ENCODE results near the gene HAPLN3. TPM values are rescaled to one million over a fixed set of nuclear protein-coding genes. Genes with fewer than 3 reads are reported as not detected.

Gene HAPLN3
- total RNA-seq, 2 experiments from 2014 or later, result 103 to 105 TPM

DNA sequence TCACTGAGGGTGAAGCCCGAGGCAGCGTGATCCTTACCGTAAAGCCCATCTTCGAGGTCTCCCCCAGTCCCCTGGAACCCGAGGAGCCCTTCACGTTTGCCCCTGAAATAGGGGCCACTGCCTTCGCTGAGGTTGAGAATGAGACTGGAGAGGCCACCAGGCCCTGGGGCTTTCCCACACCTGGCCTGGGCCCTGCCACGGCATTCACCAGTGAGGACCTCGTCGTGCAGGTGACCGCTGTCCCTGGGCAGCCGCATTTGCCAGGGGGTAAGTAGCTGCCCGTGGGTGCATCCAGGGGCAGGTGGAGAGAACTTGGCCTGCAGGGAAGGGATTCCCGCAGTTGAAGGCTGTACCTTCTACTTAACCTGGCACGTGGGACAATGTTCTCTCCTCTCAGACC is 49.7 kb downstream of the HAPLN3 start:
- H3K9me3 Mint-ChIP-seq, result no peaks in the 10 kb centered on the region
- H3K27ac Mint-ChIP-seq, result no peak overlapping the region
- CTCF ChIA-PET, result no interaction called here
- no peaks in the 10 kb centered on the region for H3K36me3 Mint-ChIP-seq (ENCODE audit: low read depth)
- H3K27me3 Mint-ChIP-seq (ENCODE audit: low read depth), result no peaks in the 10 kb centered on the region
- intact Hi-C loops (cut with micrococcal nuclease), result no loop called here
- peaks cover 10% of the 10 kb centered on the region for H3K4me1 Mint-ChIP-seq (ENCODE audit: low read depth)
- no peak overlapping the region for H3K4me3 Mint-ChIP-seq
- DNase-seq, result no peak

- Mint-ChIP-seq H3K27ac (no peak overlapping the region), H3K4me1 (ENCODE audit: low read depth) (peaks cover 10% of the 10 kb centered on the region), H3K9me3 (no peaks in the 10 kb centered on the region), H3K4me3 (no peak overlapping the region), H3K36me3 (ENCODE audit: low read depth) (no peaks in the 10 kb centered on the region), H3K27me3 (ENCODE audit: low read depth) (no peaks in the 10 kb centered on the region)
- peak; percentile 15 for DNase-seq
- CTCF ChIA-PET, result no interaction called here
- intact Hi-C loops (cut with micrococcal nuclease), result no loop called here
Measured at GRCh38 chr15:88844749-88845386, 50.5 kb downstream of the HAPLN3 start.

DNA sequence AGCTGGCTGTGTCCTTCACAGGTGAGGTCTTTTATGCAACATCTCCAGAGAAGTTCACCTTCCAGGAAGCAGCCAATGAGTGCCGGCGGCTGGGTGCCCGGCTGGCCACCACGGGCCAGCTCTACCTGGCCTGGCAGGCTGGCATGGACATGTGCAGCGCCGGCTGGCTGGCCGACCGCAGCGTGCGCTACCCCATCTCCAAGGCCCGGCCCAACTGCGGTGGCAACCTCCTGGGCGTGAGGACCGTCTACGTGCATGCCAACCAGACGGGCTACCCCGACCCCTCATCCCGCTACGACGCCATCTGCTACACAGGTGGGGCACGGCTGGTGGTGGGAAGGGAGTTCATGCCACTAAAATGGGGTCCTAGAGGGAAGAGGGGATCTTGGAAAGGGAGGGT is 52.0 kb downstream of the HAPLN3 start:
- H3K4me3 Mint-ChIP-seq, result no peak overlapping the region

GRCh38 chr15:88842156-88842555 is 53.2 kb downstream of the HAPLN3 start:
- no peak overlapping the region for H3K27ac Mint-ChIP-seq
- no peaks in the 10 kb centered on the region for H3K36me3 Mint-ChIP-seq (ENCODE audit: low read depth)
- CTCF ChIA-PET, result no interaction called here
- no peak overlapping the region for H3K4me3 Mint-ChIP-seq
- H3K27me3 Mint-ChIP-seq (ENCODE audit: low read depth), result no peaks in the 10 kb centered on the region
- peaks cover 10% of the 10 kb centered on the region for H3K4me1 Mint-ChIP-seq (ENCODE audit: low read depth)
- intact Hi-C loops (cut with micrococcal nuclease), result no loop called here
- no peaks in the 10 kb centered on the region for H3K9me3 Mint-ChIP-seq
- DNase-seq, result no peak

More for the DNA sequence above, 52.0 kb downstream of the HAPLN3 start:
- no peak overlapping the region for H3K27ac Mint-ChIP-seq
- CTCF ChIA-PET, result no interaction called here
- no peaks in the 10 kb centered on the region for H3K9me3 Mint-ChIP-seq
- intact Hi-C loops (cut with micrococcal nuclease), result no loop called here
- H3K36me3 Mint-ChIP-seq (ENCODE audit: low read depth), result no peaks in the 10 kb centered on the region
- H3K27me3 Mint-ChIP-seq (ENCODE audit: low read depth), result no peaks in the 10 kb centered on the region
- DNase-seq, result no peak
- peaks cover 10% of the 10 kb centered on the region for H3K4me1 Mint-ChIP-seq (ENCODE audit: low read depth)

GRCh38 chr15:88841236-88841635 is 54.1 kb downstream of the HAPLN3 start:
- Mint-ChIP-seq H3K4me1 (ENCODE audit: low read depth) (peaks cover 10% of the 10 kb centered on the region), H3K36me3 (ENCODE audit: low read depth) (no peaks in the 10 kb centered on the region), H3K9me3 (no peaks in the 10 kb centered on the region), H3K4me3 (no peak overlapping the region), H3K27me3 (ENCODE audit: low read depth) (no peaks in the 10 kb centered on the region), H3K27ac (no peak overlapping the region)
- intact Hi-C loops (cut with micrococcal nuclease), result no loop called here
- no peak for DNase-seq
- CTCF ChIA-PET, result no interaction called here

DNA sequence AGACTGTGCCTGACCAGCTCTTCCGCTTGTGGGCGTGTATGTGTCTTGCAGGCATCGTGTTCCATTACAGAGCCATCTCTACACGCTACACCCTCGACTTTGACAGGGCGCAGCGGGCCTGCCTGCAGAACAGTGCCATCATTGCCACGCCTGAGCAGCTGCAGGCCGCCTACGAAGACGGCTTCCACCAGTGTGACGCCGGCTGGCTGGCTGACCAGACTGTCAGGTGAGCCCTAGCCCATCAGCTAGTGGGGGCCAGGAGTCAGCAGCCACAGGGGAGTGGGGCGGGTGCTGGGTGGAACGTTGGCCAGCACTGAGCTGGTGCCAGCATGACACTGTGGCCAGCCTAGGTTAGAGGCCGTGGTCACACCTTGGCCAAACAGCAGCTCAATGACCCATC is 55.4 kb downstream of the HAPLN3 start:
- H3K9me3 Mint-ChIP-seq, result no peaks in the 10 kb centered on the region
- no peaks in the 10 kb centered on the region for H3K27me3 Mint-ChIP-seq (ENCODE audit: low read depth)
- H3K36me3 Mint-ChIP-seq (ENCODE audit: low read depth), result no peaks in the 10 kb centered on the region
- no peak for DNase-seq
- peaks cover 7% of the 10 kb centered on the region for H3K4me1 Mint-ChIP-seq (ENCODE audit: low read depth)
- CTCF ChIA-PET, result interaction anchor here (1.3 kb wide), 1 partner anchor 14 kb away, joined by 3 read pairs; no protein-coding TSS in a partner anchor
- intact Hi-C loops (cut with micrococcal nuclease), result no loop called here
- no peak overlapping the region for H3K4me3 Mint-ChIP-seq
- H3K27ac Mint-ChIP-seq, result no peak overlapping the region

- Mint-ChIP-seq H3K27ac (no peak overlapping the region), H3K4me3 (no peak overlapping the region), H3K27me3 (ENCODE audit: low read depth) (no peaks in the 10 kb centered on the region), H3K9me3 (no peaks in the 10 kb centered on the region), H3K4me1 (ENCODE audit: low read depth) (peaks cover 2% of the 10 kb centered on the region), H3K36me3 (ENCODE audit: low read depth) (no peaks in the 10 kb centered on the region)
- CTCF ChIA-PET, result interaction anchor here (0.5 to 1.3 kb wide), 2 partner anchors 13 to 122 kb away, joined by 3 read pairs; no protein-coding TSS in a partner anchor
- intact Hi-C loops (cut with micrococcal nuclease), result no loop called here
- DNase-seq, result no peak
Measured at GRCh38 chr15:88839146-88839545, 56.2 kb downstream of the HAPLN3 start.

GRCh38 chr15:88838667-88839066 is 56.7 kb downstream of the HAPLN3 start:
- intact Hi-C loops (cut with micrococcal nuclease), result no loop called here
- no peaks in the 10 kb centered on the region for H3K9me3 Mint-ChIP-seq
- H3K27me3 Mint-ChIP-seq (ENCODE audit: low read depth), result no peaks in the 10 kb centered on the region
- H3K4me3 Mint-ChIP-seq, result no peak overlapping the region
- no peaks in the 10 kb centered on the region for H3K36me3 Mint-ChIP-seq (ENCODE audit: low read depth)
- H3K27ac Mint-ChIP-seq, result no peak overlapping the region
- CTCF ChIA-PET, result interaction anchor here (0.5 to 1.3 kb wide), 2 partner anchors 13 to 122 kb away, joined by 3 read pairs; no protein-coding TSS in a partner anchor
- peaks cover 5% of the 10 kb centered on the region for H3K4me1 Mint-ChIP-seq (ENCODE audit: low read depth)
- DNase-seq, result no peak

- CTCF ChIA-PET, result interaction anchor here (0.9 to 1.1 kb wide), 2 partner anchors 10 to 14 kb away, joined by 3 read pairs; no protein-coding TSS in a partner anchor
- intact Hi-C loops (cut with micrococcal nuclease), result no loop called here
Measured at GRCh38 chr15:88835646-88836045, 59.7 kb downstream of the HAPLN3 start.

DNA sequence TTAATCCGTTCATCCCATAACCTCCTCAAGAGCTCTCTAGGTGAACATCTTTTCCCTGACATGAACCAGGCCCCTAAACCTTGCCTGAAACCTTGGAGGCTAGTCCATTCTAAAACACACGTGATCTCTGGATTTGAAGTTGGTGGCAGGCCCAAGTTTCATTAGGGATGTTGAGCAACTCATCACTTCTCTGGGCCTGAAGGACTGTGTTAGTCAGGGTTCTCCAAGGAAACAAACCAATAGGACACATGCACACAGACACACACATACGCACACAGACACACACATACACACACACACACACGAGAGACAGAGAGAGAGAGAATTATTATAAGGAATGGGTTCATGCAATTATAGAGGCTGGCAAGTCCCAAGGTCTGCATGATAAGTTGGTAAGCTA is 60.2 kb downstream of the HAPLN3 start:
- DNase-seq, result no peak
- no peaks in the 10 kb centered on the region for H3K27me3 Mint-ChIP-seq (ENCODE audit: low read depth)
- CTCF ChIA-PET, result interaction anchor here (0.6 to 1.1 kb wide), 4 partner anchors 9 to 211 kb away, joined by 3 to 4 read pairs (median 4); no protein-coding TSS in a partner anchor
- H3K9me3 Mint-ChIP-seq, result no peaks in the 10 kb centered on the region
- H3K36me3 Mint-ChIP-seq (ENCODE audit: low read depth), result no peaks in the 10 kb centered on the region
- H3K27ac Mint-ChIP-seq, result no peak overlapping the region
- H3K4me3 Mint-ChIP-seq, result no peak overlapping the region
- peaks cover 5% of the 10 kb centered on the region for H3K4me1 Mint-ChIP-seq (ENCODE audit: low read depth)
- intact Hi-C loops (cut with micrococcal nuclease), result no loop called here

More at GRCh38 chr15:88835646-88836045, 59.7 kb downstream of the HAPLN3 start:
- H3K27ac Mint-ChIP-seq, result no peak overlapping the region
- H3K36me3 Mint-ChIP-seq (ENCODE audit: low read depth), result no peaks in the 10 kb centered on the region
- H3K27me3 Mint-ChIP-seq (ENCODE audit: low read depth), result no peaks in the 10 kb centered on the region
- no peaks in the 10 kb centered on the region for H3K9me3 Mint-ChIP-seq
- peaks cover 5% of the 10 kb centered on the region for H3K4me1 Mint-ChIP-seq (ENCODE audit: low read depth)
- no peak for DNase-seq
- H3K4me3 Mint-ChIP-seq, result no peak overlapping the region

DNA sequence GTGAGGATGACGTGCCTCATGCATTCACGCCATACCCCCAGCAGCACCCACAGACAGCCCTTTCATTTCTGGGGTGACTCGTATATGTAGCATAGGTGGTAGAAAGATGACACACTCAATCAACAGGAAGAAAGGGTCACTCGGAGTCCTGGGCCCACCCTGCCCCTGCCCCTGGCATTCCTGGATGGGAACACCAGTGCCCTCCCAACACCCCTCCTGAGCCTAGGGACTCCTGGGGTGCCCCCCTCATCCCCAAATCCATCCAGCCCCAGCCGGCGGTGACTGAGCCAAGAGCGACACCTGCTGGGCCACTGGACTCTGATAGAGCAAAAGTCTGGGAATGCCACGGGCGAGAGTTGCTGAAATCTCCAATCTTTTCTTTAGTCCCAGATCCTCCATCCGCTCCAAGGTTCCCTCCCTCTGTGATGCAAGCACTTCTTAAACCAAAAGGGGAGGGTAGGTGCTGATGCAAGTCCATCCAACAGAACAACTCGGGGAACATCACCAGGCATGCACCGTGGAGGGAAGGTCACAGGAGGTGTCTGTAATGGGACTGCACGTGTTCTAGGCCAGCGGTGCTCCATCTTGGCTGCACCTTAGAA is 61.0 kb downstream of the HAPLN3 start:
- CTCF ChIA-PET, result interaction anchor here (0.6 to 1.6 kb wide), 5 partner anchors 8 to 210 kb away, joined by 3 to 4 read pairs (median 3); no protein-coding TSS in a partner anchor
- Mint-ChIP-seq H3K36me3 (ENCODE audit: low read depth) (no peaks in the 10 kb centered on the region), H3K4me1 (ENCODE audit: low read depth) (peaks cover 5% of the 10 kb centered on the region), H3K27me3 (ENCODE audit: low read depth) (no peaks in the 10 kb centered on the region), H3K9me3 (no peaks in the 10 kb centered on the region), H3K4me3 (no peak overlapping the region), H3K27ac (no peak overlapping the region)
- DNase-seq, result peak; percentile 24
- intact Hi-C loops (cut with micrococcal nuclease), result loop anchor here (1.0 to 5.0 kb wide), 2 partner anchors 211 to 367 kb away; partner anchors contain the start of genes MRPL46 and MRPS11

- H3K4me3 Mint-ChIP-seq, result no peak overlapping the region
- CTCF ChIA-PET, result interaction anchor here (1.6 kb wide), 1 partner anchor 16 kb away, joined by 3 read pairs; no protein-coding TSS in a partner anchor
- DNase-seq, result no peak
- peaks cover 5% of the 10 kb centered on the region for H3K4me1 Mint-ChIP-seq (ENCODE audit: low read depth)
- no peaks in the 10 kb centered on the region for H3K36me3 Mint-ChIP-seq (ENCODE audit: low read depth)
- intact Hi-C loops (cut with micrococcal nuclease), result loop anchor here (1.0 to 5.0 kb wide), 2 partner anchors 210 to 366 kb away; partner anchors contain the start of genes MRPL46 and MRPS11
- no peak overlapping the region for H3K27ac Mint-ChIP-seq
- no peaks in the 10 kb centered on the region for H3K27me3 Mint-ChIP-seq (ENCODE audit: low read depth)
- H3K9me3 Mint-ChIP-seq, result no peaks in the 10 kb centered on the region
Measured at GRCh38 chr15:88833731-88834100, 61.6 kb downstream of the HAPLN3 start.
